Adipocyte (in vitro differentiated cells): ENCODE measurements around the gene NACA.
A peak's percentile ranks its signal among the peaks of the same experiment; 100 is the strongest.

Source experiments
- DNase-seq: peaks from one replicate; pipeline ENCODE4 v3.0.0-alpha.2; 2015; ENCODE audit warnings: low read depth
- H3K27me3 ChIP-seq: replicated peaks from 2 replicates; pipeline ENCODE4 v1.7.0; 2013; ENCODE audit warnings: mild to moderate bottlenecking, low read length, moderate library complexity; ENCODE audit not compliant: control insufficient read depth, insufficient read depth
- H3K36me3 ChIP-seq: 2 replicates; pipeline ENCODE4 v1.7.0; 2013; ENCODE audit warnings: low read length, mild to moderate bottlenecking, moderate library complexity; ENCODE audit not compliant: control insufficient read depth, insufficient read depth, severe bottlenecking
- H3K4me1 ChIP-seq: 2 replicates; pipeline ENCODE4 v1.7.0; 2013; ENCODE audit warnings: mild to moderate bottlenecking, low read length, moderate library complexity; ENCODE audit not compliant: control insufficient read depth, insufficient read depth
- H3K4me3 ChIP-seq: 2 replicates; pipeline ENCODE4 v1.7.0; 2013; ENCODE audit warnings: mild to moderate bottlenecking, low read length, moderate library complexity
- H3K9ac ChIP-seq: 2 replicates; pipeline ENCODE4 v1.7.0; 2013; ENCODE audit warnings: mild to moderate bottlenecking, low read length, moderate library complexity
- H3K9me3 ChIP-seq: 2 replicates; pipeline ENCODE4 v1.7.0; 2013; ENCODE audit warnings: mild to moderate bottlenecking, low read length, moderate library complexity; ENCODE audit not compliant: control insufficient read depth

The NACA gene

GRCh38 chr12:56684745-56685359, 40.2 kb downstream of the NACA start:
- Histone ChIP-seq H3K36me3 (peaks cover 8% of the 10 kb centered on the region), H3K4me3 (peak overlapping the region; percentile 98), H3K4me1 (peaks cover 23% of the 10 kb centered on the region), H3K9ac (peak overlapping the region; percentile 69), H3K27me3 (no peaks in the 10 kb centered on the region), H3K9me3 (no peaks in the 10 kb centered on the region)
- no peak for DNase-seq

GRCh38 chr12:56682323-56682722, 42.8 kb downstream of the NACA start:
- peaks cover 17% of the 10 kb centered on the region for H3K36me3 ChIP-seq
- H3K9ac ChIP-seq = no peak overlapping the region
- DNase-seq = no peak
- H3K9me3 ChIP-seq = no peaks in the 10 kb centered on the region
- no peaks in the 10 kb centered on the region for H3K27me3 ChIP-seq
- peaks cover 13% of the 10 kb centered on the region for H3K4me1 ChIP-seq
- H3K4me3 ChIP-seq = no peak overlapping the region

- Histone ChIP-seq H3K9ac (no peak overlapping the region), H3K36me3 (peaks cover 17% of the 10 kb centered on the region), H3K9me3 (no peaks in the 10 kb centered on the region), H3K4me1 (peaks cover 10% of the 10 kb centered on the region), H3K4me3 (no peak overlapping the region), H3K27me3 (no peaks in the 10 kb centered on the region)
- no peak for DNase-seq
These were observed 45.1 kb downstream of the NACA start for GRCh38 chr12:56679883-56680575.

- DNase-seq = no peak
- Histone ChIP-seq H3K4me3 (no peak overlapping the region), H3K4me1 (peaks cover 1% of the 10 kb centered on the region), H3K36me3 (peaks cover 17% of the 10 kb centered on the region), H3K27me3 (no peaks in the 10 kb centered on the region), H3K9ac (no peak overlapping the region), H3K9me3 (no peaks in the 10 kb centered on the region)
These were observed 46.2 kb downstream of the NACA start for GRCh38 chr12:56678852-56679251.

- no peaks in the 10 kb centered on the region for H3K4me1 ChIP-seq
- peaks cover 20% of the 10 kb centered on the region for H3K36me3 ChIP-seq
- no peak for DNase-seq
- H3K9ac ChIP-seq = no peak overlapping the region
- no peaks in the 10 kb centered on the region for H3K27me3 ChIP-seq
- H3K9me3 ChIP-seq = no peaks in the 10 kb centered on the region
- H3K4me3 ChIP-seq = no peak overlapping the region
These were observed 47.4 kb downstream of the NACA start for GRCh38 chr12:56677680-56678079.

DNA sequence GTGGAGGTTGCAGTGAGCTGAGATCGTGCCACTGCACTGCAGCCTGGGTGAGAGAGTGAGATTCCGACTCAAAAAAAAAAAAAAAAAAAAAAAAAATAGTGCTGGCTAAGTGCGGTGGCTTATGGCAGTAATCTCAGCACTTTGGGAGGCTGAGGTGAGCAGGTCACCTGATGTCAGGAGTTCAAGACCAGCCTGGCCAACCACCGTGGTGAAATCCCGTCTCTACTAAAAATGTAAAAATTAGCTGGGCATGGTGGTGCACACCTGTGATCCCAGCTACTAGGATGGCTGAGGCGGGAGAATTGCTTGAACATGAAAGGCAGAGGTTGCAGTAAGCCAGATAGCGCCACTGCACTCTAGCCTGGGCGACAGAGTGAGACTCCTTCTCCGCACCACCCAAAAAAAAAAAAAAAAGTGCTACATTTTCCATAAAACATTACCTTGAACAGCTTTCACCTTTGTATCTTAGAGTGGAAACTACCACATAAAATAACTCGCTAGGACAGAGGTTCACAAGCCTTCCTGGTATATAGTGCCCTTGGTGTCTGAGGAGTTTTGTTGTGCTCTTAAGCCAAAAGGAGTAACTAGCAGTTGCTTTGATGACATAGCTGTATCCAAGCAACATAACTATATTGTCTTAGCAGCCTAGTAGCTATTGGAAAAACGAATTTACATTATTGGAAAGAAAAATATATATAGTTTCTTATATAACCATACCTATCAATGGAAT, 48.1 kb downstream of the NACA start:
- peaks cover 27% of the 10 kb centered on the region for H3K36me3 ChIP-seq

DNA sequence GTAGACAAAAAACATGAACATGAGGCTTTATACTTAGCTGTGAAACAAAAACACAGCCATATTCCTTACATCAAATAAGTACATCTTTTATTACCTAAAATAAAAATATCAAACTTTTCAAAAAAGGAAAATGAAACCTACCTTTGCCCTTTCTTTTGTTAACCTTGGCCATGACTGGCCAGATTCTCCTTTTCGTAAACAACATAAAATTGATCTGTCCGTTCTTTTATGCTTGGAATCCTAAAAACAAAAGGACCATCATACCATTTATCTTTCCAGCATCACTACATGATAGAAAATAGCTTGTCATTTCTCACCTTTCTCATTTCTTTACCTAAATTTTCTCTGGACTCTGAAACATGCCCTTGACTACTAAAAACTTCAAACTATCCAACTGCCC, 53.5 kb downstream of the NACA start:
- Histone ChIP-seq H3K27me3 (no peaks in the 10 kb centered on the region), H3K9ac (no peak overlapping the region), H3K4me3 (no peak overlapping the region), H3K9me3 (no peaks in the 10 kb centered on the region), H3K36me3 (peaks cover 64% of the 10 kb centered on the region), H3K4me1 (no peaks in the 10 kb centered on the region)
- no peak for DNase-seq

More for the DNA sequence above, 48.1 kb downstream of the NACA start:
- Histone ChIP-seq H3K4me3 (no peak overlapping the region), H3K9ac (no peak overlapping the region), H3K27me3 (no peaks in the 10 kb centered on the region), H3K9me3 (no peaks in the 10 kb centered on the region), H3K4me1 (no peaks in the 10 kb centered on the region)
- DNase-seq = no peak

- Histone ChIP-seq H3K9ac (no peak overlapping the region), H3K9me3 (no peaks in the 10 kb centered on the region), H3K4me3 (no peak overlapping the region), H3K36me3 (peaks cover 72% of the 10 kb centered on the region), H3K4me1 (no peaks in the 10 kb centered on the region), H3K27me3 (no peaks in the 10 kb centered on the region)
- DNase-seq = no peak
These were observed 54.3 kb downstream of the NACA start for GRCh38 chr12:56670836-56671235.

DNA sequence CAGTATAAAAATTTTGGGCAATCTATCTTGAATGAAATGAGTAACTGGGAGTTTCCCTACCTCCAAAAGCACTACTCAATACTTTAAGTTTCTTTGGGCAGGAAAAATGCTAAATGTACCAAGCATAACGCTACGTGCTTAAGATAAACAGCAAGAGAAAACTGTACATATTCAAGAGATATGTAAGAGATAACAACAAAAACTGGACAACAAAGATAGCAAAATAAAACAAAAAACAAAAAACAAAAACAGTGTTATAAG, 57.0 kb downstream of the NACA start:
- peaks cover 99% of the 10 kb centered on the region for H3K36me3 ChIP-seq
- no peaks in the 10 kb centered on the region for H3K4me1 ChIP-seq
- H3K27me3 ChIP-seq = no peaks in the 10 kb centered on the region
- H3K9me3 ChIP-seq = no peaks in the 10 kb centered on the region
- no peak overlapping the region for H3K4me3 ChIP-seq
- no peak for DNase-seq
- no peak overlapping the region for H3K9ac ChIP-seq
